NCI-H2196 treated with DMSO at 0.1 percent for 48 hours (cell line): ENCODE data around the gene FRMD8.

ENCODE experiments used
- DNase-seq: peaks from one replicate; lab custom pipeline; 2025; ENCODE audit not compliant: unreplicated experiment; lab: John Stamatoyannopoulos, UW

FRMD8 gene

DNA sequence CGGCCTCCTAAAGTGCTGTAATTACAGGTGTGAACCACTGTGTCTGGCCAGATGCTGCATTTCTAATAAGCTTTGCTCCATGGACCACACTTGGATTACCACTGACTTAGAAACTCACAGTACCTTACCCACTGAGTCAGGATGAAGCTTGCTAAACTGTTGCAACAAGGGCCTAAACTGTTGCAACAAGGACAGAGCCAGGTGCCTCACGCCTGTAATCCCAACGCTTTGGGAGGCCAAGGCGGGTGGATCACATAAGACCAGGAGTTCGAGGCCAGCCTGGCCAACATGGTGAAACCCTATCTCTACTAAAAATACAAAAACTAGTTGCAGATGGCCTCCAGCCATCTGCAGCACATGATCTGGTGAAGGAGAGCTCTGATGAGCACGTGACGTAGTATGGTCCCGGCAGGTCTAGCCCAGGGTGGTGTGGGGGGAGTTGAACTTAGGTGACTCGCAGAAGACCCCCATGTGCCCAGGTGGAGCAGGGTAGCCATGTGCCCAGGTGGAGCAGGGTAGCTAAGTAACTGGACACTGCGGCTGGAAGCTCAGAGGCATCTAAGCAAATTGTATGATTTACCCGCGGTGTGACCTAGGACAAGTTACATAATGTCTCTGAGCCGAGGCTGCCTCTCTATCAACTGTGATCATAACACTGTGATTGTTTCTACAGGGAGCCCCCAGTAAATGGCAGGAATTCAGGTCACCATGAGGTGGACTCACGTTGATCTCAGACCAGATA is 12.4 kb upstream of the FRMD8 start:
- DNase-seq, result no peak

DNA sequence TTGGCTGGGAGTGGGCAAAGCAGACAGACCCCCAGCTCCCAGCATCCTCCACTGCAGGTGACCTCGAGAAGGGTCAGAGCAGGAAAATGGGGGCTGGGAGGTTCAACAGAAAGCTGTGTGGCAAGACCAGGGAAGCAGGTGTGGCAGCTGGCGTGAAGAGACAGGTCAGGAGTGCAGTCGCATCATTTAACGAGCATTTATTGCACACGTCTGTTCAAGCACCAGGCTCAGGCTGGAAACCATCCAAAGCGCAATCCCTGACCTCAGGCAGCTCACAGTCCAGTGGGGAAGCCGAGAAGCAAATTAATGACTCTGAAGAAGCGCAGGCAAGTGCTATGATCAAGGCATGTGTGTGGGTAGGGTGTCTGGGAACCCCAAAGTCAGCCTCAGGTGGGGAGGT is 11.4 kb upstream of the FRMD8 start:
- no peak for DNase-seq

DNA sequence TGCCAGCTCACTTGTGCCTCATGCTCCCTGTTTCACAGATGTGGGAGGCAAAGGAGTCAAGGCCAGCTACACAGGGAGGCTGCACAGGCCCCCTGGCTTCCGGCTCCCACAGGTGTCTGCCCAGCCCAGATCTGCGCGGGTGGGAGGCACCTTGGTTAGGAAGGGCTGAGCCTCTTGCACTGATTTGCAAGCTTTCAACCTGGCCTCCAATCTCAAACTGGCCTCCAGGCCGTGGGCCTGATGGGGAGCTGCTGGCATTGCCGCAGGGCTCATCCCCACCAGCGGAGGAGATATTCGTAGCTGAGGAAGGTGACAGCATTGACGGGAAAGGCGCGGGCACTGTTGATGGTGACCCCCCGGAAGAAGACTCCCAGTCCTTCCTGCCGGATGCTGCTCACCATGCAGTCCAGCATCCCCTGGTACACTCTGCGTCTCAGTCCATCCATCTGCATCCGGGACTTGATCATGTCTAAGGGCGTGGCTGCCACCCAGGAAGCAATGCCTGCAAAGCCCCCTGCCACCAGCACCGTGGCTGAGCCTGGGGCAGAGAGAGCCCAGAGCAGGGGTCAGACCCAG is 10.2 kb upstream of the FRMD8 start:
- no peak for DNase-seq

DNA sequence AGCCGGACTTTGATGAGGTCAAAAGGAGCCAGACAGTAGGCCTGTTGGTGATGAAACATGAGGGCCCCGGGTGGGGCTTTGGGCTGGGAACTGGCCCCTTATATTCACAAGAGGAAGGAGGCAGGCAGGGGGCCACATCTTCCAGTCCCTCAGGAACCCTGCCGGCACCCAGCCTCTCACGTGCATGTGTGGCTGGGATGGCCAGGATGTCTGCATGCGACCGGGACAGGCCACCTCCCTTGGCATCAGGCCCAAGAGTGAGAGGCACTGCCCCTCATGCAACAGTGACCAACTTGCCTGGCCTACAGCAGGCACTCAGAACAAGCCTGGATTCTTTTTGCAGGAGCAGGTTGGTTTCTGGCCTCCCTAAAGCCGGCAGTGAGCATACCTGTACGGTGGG is 9.4 kb upstream of the FRMD8 start:
- no peak for DNase-seq

DNA sequence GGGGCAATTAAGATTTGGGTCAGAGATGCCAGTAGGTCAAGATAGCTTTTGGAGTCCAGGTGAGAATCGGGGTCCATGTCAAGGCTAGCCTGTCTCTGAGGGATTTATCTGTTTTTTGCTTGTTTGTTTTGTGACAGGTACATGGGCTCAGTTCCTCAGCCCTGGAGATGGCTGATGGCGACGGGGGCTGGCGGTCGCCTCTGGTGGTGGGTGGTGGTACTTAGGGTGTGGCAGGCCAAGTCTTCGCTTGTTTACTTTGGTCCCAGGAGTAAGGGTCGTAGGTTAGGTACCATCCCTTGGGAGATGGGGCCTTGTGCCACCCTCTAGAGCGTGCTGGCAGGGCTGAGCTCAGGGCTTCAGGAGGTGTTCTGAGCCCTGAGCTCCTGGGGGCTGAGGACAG is 8.7 kb upstream of the FRMD8 start:
- DNase-seq, result no peak

DNA sequence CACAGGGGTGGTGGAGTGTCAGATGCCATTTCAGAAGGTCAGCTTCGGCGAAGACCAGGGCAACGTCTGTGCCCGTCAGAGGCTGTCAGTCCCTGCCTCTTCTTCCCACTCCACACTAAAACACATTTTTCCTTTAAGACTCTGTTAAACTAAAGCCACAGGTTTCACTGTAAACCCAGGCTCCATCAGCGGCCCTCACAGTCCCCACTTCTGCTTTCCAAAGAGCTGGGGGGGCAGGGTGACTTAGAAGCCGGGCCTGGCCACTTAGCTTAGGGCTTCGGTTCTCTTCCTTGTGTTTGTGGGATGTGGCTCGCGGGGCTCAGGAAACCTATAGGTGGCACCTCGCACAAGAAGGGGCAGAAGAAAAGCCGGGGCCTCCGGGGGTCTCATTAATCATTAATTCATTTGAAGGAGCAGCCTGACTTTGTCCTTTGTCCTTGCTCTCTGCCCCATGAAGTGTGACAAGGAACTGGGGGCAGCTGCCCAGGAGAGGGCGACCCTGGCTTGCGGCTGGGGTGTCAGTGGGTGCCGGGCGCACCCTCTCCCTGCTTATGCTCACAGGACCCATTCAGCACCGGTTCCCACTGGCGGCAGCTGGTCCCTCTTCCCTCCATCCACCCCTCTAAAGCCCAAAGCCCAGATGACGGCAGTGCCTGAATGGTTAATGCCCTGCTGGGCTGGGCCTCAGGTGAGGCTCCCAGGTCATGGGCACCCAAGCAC is 8.1 kb upstream of the FRMD8 start:
- DNase-seq, result no peak

DNA sequence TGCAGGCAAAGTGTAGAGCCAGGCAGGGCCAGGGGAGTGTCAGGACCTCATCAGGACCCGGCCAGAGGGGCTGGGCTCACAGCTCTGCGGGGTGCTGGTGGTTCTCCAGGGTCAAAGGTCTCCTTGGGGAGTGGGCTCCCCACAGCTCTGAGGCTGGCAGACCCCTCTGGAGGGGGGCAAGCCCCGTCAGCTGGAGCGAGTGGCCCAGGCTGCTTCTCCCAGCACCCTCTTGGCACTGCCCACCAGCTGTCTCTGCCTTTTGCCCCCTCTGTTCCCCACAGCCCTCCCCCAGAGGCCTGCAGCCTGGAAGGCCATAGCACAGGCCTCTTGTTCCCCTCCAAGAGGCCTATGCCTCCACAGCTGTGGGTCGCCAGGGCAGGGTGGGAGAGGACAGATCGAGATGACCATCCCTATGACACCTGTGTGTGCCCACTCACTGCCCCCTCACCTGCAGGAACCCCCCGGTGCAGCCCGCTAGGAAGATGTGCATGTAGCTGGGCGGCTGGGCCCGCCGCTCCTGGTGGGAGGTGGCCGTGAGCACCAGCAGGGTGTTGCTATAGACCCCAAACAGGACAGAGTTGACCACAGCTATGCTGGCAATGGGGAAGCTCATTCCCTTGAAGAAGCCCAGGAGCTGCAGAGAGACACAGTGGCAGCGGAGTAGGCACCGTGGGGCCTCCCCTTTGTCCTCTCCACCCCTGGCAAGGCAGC is 7.4 kb upstream of the FRMD8 start:
- DNase-seq, result no peak

DNA sequence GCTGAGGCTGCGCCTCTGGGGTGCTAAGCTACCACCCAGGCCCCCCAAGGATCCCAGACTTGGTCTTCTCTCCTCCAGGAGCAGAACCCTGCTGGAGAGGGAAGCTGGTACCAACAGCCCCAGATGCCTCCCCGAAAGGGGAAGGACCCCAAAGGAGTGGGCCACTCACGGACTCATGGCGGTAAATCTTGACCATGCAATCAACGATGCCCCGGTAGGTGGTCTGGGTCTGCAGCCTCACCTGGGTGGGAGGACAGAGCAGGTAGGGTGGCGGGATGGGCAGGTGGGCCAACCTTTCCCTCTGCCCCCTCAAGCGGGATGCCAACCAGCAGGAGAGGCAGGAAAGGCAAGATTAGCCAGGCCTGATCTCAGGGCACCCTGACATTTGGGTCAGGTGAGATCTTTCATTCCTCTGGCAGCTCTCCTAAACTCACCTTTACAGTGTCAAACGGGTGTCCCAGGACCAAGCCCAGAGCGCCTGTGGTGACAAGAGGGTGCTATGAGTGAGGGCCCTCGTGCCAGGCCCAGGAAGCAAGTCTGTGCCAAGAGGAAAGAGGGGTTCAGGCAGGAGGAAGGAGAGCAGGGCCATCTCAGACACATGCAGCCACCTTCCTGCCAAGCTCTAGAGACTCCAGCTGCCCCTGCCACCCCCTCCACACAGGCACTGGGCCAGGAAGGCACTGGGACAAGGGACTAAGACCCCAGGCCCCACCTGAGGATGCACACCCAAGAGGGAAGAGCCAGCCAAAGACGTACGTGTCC is 6.6 kb upstream of the FRMD8 start:
- DNase-seq, result no peak

DNA sequence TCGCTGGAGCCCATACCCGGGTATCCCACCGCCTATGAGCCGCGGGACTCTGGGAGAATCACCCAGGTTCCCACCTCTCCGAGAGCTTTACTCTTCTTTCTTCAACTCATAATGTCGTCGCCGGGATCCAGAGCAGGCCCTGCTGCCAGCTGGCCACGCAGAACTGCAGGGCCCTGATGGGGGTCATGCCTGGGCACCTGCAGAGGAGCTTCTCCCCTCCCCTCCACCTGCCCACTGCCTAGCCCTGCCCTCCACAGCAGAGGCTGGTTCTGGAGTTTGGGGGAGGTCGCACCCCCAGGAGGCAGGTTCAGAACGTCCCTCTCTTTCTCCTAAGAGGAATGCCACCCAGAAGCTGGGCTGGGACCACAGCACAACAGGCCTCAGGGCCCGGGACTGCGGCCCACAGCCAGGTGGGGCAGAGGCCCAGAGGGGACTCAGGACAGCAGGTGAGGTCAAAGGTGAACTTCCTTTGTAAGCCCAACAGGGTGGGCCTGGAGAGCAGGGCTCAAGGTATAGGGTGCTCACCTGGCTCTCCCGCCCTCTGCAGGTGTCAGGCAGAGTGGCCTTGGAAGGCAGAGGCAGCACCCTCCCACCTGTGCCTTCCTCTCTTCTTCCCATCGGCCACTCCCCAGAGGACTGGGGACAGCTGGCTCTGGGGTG is 5.8 kb upstream of the FRMD8 start:
- no peak for DNase-seq

DNA sequence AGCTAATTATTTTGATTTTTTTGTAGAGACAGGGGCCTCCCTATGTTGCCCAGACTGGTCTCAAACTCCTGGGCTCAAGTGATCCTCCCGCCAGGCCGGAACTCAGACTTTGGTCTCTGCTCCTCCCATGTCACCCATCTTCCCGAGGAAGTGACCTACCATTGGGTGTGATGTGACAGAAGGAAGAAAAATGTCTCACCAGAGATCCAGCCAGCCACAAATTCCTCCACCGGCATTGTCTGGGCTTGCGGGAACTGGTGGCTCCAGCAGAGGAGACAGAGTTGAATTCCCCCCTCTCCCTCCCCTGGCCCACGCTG is 4.8 kb upstream of the FRMD8 start:
- DNase-seq, result no peak

DNA sequence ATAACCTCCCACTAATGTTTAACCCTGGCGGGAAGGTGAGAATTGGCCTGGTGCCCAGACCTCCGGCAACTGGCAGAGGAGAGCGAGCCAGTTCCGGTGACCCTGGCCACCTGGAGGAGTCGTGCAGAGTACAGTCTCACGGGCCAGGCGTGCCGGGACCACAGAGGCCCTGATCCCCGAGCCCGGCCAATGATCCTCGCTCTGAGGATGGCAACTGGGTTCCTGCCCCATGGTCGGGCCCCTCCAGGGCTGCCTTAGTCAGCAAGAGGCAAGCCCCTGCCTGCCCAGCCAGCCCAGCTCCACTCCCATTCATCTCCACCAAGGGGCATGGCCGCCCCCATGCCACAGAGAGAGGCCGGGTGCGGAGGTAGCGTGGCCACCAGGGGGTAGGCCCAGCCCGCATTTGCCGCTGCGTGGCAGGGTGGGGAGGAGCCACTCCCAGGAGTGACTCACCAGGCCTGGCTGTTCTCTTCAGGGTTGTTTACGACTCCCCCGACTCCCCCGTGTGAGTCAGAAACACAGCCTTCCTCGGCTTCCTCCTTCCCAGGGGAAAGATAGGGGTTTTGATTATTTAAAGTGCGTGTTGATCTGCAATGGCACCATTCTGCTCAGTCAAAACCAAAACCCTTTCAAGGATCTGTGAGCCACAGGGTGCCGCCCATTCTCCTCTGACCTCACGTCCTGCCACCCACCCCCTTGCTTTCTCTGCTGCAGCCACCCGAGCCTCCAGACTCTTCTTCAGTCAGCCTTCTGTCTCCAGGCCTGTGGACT is 4.2 kb upstream of the FRMD8 start, which contains the start of gene SLC25A45:
TSS of gene SLC25A45 (minus strand) at position 614 of the 771 bp plus-strand sequence. CDS start 695 bp downstream, outside the sequence.
- DNase-seq, result peak; percentile 92

DNA sequence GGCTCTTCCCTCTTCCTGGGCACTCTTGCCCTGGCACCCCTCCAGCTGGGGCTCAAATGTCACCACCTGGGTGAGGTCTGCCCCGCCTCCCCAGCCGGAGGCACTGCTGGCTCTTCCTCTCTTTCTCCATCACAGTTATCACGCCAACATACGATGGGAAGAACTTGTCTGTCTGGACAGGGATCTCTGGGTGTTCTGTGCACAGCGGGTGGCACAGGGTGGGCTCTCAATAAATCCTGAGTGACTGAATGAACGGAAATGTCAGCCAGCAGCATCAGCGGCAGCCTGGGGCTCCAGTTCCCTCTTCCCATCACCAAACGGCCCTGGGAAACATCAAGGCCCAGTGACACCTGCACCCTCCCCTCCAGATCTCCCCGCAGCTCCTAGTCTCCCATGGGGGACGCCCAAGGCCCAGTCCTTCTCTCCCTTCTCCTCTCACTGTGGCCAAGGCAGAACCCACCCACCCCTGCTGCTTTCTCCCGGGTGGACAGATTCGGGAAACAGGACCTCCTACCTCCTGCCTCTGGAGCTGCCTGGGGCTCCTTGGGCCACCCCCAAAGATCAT is 3.6 kb upstream of the FRMD8 start:
- no peak for DNase-seq

DNA sequence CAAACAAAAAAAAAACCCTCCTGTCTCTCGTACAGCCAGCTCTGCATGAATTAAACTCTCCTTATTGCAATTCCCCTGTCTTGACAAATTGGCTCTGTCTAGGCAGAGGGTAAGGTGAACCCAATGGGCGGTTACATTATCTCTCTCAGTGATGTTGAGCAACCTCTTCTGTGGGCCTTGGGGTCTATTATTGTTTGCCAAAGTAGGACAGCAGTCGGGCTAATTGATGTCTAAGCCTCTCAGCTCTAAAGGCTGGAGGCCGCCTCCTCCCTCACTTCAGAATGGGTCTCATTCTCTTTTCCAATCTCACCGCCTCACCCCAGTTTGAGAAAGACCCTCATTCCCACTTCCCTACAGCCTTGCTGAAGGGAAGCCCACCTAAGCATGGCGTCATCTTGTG is 2.7 kb upstream of the FRMD8 start:
- no peak for DNase-seq

DNA sequence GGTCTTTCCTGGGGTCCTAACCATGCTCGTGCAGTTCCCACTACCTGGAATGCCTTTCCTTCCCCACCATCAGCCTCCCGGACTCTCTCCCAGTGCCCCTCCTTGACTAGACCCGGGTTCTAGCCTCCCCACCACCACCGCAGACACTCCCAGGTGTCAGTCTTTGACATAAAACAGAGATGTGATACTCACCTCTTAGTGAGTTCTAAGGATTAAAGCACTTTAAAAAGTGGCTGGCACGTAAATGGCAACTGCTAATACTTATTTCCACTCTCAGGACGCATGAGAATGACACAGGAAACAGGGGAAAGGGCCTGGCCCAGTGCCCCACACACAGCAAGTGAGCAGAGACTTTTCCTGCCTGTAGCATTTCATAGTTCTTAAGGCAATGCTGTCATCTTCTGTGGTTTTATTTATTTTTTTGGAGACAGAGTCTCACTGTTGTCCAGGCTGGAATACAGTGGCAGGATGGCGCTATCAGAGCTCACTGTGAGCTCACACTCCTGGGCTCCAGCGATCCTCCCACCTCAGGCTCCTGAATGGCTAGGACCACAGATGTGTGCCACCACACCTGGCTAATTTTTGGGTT is 2.0 kb upstream of the FRMD8 start:
- DNase-seq, result no peak

DNA sequence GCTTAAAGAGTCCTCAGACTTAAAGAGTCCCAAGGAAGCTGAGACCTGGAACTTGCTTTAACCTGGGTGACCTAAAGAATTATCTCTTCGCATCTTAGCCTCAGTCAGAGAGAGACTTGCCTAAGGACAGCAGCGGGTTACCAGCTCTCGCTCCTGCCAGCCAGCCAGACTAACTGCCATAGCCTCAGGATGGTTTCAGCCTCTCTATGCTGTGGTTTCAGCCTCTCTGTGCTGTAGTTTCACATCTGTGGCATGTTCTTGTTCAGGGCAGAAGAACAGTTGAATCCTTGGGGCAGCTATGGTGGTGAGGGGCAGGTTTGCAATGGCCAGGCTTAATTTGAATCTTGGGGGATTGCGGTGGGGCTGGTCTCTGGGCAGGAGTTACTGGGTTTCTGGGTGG is 2.3 kb downstream of the FRMD8 start:
- no peak for DNase-seq

DNA sequence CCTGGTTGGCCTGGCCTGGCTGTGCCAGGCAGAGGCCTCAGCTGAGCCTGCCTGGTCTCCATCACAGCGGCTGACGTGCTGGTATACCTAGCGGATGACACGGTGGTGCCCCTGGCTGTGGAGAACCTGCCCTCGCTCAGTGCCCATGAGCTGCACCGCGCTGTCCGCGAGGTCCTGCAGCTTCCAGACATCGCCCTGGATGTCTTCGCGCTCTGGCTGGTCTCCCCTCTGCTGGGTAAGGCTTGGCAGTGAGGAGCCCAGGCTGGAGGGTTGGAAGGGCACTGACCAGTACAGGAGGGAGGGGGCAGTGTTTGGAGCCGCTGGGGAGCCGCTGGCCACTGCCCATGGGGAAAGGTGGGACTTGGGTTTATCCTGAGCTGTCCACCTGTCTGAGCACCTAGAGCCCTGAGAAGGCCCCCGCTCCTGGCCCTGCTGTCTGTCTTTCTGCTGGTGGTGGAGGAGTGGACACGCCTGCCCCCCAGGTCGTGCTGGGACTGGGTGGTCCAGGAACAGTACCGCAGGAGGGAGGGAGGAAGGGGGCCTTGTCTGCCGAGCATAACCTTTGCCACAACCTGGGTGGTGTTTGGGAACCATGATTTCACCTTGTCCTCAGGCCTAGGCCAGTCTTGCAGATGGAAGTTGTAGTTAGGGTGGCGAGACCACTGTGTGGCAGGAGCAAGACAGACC is 3.0 kb downstream of the FRMD8 start:
- no peak for DNase-seq

DNA sequence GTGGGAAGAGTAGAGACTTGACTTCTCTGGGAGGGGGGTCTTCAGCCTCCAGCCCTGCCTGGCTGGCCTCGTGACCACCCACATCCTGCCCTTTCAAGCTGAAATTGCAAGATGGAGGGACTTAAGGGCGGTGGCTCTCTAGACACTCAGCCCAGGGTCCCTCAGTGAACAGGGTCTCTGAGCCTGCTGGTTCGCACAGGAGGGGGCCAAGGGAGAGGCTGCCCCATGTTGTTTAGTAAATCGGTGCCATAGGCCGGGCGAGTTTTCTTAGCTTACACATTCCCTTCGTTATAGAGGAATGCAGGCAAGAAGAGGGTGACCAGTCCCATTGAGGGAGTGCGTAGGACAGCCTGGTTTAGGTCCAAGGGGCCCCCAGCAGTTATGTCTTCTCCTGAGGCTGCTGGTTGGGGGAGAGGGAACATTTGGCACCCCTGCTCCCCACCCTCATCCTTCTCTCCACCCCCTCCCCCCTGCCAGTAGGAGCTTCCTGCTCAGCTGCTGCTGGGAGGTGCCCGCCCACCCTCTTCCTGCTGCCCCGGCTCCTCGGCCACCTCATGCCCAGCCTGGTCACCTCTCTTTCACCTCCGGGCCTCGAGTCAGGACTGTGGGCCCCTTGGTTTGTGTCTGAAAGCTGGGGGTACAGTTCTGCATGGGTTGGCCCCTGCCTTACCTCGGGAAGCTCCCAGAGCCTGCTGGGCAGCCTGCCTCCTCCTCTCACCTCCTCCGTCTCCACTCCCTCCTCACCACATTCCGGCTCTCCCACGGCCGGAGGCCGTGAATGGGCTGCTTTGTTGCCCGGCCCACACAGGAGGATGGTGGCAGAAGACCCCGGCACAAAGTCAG is 3.9 kb downstream of the FRMD8 start:
- no peak for DNase-seq

DNA sequence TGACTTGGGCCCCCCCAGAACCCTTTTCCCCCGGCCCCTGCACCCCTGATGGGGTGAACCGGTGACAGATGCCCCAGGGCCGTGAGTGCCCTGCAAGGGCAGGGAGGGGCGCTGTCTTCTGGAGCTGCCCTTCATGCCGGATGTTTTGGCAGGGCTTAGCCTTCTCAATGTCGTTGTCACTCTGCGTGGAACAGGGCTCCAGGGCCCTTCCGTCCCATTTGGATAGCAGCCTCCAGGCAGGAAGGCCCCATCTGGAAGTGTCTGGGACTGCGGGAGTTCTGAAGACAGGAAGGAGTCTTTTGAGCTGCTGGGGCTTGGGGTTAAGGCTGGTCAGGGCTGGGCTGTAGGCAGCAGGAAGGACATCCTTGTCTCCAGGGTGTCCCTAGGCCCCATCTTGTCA is 4.6 kb downstream of the FRMD8 start:
- no peak for DNase-seq
